HUDEP-2 (cell line): ENCODE results near the gene TAB2.
"Not testable (repeated sequence)": the region's sequence is repeated elsewhere in the genome, so short reads cannot be mapped to it uniquely, and the experiment has no call there.

Source experiments
- DNase-seq, 76 experiments: peaks; one replicate each; lab custom pipeline; 2025; ENCODE audit not compliant: unreplicated experiment in 76 of 76; lab: John Stamatoyannopoulos, UW

Gene TAB2

DNA sequence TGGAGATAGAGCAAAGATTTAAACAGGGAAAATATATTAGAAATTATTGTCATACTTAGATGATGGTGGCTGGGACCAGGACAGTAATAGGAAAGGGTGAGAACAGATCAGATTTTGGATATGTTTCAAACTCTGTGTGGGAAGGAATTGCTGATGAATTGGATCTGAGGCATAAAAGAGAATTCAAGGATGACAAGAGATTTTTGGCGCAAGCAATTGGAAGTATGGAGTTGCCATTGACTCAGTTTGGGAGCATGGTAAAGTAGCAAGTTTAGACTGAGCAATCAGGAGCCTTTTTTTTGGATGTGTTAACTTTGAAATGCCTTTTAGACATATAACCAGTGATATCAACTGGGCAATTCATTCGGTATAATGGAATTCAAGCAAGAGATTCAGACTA is 14.4 kb downstream of the TAB2 start:
- DNase-seq = no peak

DNA sequence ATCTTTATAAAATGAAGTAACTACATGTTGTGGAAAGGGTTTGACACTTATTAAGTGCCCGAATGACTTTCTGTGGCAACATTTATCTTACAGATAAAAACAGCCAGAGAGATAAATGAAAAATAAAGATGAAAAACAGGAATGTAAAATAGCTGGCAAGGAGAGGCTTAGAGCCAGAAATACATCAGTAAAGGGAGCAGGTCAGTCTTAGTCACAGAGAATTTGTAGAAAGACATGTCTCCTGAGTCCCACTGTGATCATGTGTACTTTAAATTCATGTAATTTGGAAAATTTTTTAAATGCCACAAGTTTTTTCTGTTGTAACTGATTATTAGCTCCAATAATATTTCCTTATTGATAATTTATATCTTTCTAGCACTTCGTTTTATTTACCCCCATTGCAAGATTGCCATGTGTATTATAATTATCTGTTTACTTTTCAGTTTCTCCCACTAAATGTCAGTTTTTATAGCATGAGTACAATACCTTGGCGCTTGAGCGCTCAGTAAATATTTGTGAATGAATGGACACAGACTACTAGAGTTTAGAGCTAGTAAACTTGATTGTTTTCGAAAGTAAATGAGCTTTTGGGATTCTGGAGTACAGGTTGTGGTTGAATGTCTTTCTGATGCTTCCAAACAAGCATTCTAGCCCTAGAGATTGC is 15.2 kb downstream of the TAB2 start:
- DNase-seq = no peak

DNA sequence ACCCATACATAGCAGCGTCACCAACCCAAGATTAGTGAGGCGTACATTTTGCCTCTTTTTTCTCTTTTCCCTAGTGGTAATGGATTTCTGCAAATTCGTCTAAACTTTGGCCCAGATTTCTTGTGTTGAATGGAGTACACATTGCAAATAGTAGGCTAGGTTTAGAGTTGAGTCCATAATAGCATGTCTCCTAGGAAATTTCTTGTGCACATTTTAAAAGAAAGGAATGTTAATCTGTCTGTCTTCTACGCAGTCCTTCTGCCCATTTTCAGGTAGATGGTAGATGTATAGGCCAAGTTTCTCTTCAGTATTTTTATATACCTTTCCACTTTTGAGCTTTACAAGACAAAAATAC is 15.7 kb downstream of the TAB2 start:
- DNase-seq = no peak

DNA sequence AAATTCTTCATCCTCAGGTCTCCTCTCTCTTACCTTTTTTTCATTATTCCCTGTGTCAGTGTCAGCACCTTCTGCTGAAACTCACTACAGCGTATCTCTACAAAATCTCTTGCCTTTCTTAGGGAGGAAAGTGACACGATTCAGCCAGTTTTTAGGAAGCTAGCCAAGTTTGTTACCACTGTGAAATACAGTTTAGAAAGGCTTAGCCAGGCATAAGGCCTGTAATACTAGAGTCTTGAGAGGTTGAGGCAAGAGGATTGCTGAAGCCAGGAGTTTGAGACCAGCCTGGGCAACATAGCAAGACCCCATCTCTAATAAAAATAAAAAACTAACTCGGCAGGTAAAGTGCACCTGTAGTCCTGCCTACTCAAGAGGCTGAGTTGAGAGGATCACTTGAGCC is 16.7 kb downstream of the TAB2 start:
- peak in 34 of 76 experiments; percentile 9 to 81 (median 56) for DNase-seq

DNA sequence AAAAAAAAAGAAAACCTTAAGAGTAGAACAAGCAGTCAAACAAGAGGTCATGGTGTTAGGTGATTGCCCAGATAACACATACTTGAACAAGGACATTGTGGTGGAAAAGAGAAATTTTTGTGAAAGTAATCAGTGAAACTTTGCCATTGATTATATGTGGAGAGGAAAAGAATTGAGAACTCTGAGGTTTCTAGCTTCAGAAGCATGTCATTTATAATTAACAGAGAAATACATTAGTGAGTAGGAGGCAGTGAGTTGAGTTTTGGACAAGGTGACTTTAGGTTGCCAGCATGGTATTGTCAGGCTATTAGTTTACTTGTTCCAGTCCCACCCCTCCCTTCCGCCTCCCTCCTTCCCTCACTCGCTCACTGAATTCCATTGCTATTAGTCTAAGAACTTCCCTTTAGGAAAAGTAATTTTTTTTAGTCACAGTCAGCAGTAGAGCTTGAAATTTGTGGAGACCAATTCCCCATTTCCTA is 17.2 kb downstream of the TAB2 start:
- no peak for DNase-seq

DNA sequence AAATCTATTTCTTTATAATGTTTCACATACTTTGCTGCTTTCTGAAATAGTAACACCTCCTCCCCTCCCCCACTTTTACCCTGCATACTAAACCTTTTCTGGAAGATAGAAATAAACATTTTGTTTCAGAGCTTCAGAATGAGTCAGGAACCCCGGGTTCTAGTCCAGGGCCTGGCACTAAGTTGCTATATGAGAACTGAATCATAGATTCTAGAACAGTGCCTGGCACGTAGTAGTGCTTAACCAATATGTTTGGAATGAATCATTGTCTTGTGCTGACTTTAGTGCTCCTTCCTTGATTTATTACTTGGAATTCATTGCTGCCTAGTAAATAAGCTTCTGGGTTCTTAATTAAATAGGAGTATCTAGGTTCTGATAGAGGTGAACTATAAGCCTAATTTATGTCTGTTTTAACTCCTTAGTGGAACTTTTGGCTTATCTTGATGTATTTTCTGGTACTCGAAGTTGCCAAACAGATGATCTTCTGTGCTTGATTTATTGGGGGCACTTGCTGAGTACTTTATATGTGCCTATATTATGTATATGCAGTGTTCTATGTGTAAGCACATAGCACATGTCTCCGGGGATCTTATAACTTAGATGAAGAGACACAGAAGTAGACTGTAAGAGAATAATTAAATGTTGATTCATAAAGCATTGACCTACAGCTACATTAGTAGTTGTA is 18.6 kb downstream of the TAB2 start:
- DNase-seq = no peak

DNA sequence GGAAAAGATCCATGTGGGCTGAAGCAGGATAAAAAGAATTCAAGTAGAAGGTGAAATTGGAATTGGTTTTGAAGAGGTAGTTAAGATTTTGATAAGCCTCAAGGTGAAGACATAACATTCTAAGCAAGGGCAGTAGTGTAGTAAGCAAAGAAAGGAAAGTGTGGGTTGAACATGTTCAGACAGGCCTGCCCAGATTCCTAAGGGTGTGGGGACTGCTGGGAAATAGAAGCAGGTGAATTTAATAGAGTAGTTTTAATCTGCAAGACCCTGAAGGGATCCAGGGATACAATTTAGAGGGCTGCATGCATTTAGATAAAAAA is 19.1 kb downstream of the TAB2 start:
- DNase-seq = no peak

DNA sequence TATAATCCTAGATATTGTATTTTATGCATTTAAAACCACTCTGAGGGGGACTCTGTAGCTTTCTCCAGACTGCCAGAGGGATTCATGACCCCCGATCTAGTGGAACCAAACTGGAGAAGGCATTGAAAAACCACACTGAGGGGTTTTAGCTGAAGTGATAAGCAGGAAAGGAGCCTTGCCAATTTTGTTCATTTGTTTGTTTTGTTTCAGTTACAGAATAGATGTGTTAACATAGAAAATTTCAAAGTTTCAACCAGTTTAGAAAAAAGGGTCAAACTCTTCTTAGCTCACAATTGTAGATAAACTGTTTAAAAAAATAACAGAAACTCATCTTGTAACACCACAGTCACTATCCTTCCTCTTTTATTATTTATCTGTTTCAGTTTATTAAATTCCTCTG is 19.8 kb downstream of the TAB2 start:
- DNase-seq = no peak

DNA sequence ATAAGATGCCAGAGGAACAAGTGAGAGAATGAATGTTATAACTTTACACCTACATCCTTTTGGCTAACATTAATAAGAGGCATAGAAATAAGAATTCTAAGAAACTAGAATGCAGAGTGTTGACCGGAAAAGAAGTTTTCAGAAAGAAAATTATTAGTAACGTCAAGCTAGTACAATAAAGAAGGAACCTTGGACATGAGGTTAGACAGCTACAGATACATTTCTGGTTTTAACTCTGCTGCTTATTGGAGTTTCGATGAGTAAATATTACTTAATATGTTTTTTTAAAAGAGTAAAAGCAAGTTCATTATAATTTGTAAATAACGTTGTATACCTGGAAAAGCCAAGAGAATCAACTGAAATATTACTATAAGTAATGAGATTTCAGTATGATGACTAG is 22.7 kb downstream of the TAB2 start:
- no peak for DNase-seq

DNA sequence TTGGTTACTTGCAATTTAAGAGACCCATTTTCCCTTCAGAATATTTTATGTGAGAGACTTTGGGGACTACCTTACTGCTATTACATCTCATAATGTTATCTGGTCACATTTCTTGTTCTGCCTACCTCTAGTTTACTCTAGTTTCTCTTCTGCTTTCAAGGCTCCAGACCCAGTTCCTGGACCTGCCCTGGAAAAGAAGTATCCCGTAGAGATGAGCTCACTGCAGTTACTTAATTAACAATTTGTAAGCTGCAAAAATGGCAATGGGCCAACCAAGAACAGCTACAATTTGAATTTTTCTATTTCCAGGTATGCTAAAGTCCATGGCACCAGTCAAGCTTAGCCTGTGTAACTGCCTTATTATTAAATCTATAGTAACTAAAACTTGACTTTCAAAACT is 25.0 kb downstream of the TAB2 start:
- no peak for DNase-seq

DNA sequence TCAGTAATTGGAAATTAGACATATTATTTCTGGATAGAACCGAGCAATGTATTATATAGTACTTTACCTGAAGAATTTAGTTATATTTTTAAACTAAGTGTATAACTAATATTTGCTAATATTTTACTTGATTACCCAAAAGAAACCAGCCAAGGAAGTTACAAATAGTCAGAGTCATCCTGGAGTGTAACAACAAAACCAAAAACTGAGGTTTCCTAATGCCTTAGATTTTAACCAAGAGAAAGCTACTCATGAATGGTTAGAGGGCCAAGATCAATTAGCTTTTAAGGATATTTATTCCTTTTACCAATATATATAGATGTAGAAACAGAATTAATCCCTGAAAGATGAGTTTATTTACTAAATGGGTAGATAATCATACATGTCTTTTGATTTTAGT is 26.0 kb downstream of the TAB2 start:
- no peak for DNase-seq

DNA sequence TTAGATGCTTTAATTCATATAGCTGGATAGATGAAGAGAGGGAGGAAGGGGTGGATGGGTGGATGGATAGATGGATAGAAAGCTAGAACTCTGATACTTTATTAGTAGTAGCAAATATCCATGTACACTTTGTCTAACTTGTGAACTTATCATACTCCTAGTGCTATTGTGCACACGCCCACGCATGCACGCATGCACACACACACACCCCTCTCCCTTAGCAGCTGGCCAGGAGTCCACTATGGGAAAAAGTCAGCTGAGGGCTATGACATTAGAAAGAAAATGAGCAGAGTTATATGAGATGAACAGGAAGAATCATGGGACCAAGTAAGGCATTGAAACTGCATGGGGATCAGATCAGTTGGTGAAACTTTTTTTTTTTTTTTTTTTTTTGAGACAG is 28.6 kb downstream of the TAB2 start:
- DNase-seq = no peak

DNA sequence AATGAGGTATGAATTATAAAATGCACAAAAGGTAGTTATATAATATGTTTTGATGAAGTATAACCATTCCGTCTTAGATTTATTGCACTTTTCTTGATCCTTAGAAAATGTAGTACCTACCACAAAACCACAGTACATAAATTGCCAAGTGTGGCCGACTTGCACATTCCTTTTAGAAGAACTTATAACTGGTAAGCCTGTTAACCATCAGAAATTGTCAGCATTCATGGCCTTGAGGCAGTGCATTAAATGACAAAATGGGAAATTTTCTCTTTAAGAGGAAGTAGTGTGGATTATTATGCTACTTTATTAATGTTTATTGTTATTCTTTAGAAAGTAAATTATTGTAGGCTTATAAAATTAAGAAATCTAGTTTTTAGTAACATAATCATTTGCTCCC is 29.6 kb downstream of the TAB2 start:
- no peak for DNase-seq

DNA sequence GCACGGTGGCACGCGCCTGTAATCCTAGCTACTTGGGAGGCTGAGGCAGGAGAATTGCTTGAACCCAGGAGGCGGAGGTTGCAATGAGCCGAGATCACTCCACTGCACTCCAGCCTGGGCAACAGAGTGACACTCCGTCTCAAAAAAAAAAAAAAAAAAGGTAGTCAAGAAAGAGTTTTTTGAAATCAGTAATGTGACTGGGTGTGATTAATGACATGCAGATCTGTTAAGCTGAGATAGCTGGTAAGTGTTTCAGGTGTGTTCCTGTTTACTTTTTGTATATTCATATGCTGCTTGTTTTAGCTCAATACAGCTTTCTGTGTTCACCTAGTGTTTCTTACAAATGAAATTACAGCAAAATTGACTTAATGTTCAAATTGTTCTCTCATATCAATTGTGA is 31.8 kb downstream of the TAB2 start:
- not testable (repeated sequence) for DNase-seq

DNA sequence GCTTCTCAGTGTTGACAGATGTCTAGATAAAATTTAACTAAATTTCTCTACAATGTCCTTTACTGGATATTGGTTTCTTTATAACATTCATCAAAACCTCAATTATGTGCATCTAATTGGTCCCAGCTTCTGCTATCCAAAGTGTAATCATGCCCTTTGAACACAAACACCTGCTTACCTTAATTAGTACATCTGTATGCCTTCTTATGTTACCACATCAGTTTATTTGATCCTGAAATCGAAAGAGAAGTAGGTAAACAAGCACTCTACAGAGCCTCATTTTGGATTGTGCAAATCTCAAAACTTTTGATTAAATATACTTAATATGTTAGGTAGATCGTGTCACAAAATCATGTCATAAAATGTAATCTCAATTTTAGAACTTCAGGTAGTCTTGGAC is 36.5 kb downstream of the TAB2 start:
- no peak for DNase-seq

DNA sequence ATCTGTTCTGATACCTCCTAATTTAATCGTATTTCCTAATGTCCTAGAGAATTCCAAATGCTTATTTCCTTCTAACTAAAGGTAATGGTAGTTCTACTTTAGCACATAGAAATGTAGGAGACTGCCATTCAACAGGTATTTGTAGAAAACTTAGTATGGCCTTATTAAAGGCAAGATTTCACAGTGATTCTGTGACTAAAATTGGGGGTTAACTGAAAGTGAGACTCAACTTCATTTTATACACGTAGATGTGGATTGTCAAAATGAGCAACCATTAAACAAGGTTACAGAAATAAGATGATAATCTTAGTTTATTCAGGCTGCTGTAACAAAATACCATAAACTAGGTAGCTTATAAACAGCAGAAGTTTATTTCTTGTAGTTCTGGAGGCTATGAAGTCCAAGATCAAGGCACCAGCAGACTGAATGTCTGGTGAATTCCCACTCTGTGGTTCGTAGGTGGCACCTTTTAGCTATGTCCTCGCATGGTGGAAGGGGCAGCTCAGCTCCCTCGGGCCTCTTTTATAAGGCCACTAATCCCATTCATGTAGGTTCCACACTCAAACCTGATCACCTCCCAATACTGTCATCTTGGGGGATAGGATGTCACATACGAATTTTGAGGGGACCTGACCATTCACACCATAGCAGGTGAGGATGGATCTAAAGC is 38.7 kb downstream of the TAB2 start:
- no peak for DNase-seq

DNA sequence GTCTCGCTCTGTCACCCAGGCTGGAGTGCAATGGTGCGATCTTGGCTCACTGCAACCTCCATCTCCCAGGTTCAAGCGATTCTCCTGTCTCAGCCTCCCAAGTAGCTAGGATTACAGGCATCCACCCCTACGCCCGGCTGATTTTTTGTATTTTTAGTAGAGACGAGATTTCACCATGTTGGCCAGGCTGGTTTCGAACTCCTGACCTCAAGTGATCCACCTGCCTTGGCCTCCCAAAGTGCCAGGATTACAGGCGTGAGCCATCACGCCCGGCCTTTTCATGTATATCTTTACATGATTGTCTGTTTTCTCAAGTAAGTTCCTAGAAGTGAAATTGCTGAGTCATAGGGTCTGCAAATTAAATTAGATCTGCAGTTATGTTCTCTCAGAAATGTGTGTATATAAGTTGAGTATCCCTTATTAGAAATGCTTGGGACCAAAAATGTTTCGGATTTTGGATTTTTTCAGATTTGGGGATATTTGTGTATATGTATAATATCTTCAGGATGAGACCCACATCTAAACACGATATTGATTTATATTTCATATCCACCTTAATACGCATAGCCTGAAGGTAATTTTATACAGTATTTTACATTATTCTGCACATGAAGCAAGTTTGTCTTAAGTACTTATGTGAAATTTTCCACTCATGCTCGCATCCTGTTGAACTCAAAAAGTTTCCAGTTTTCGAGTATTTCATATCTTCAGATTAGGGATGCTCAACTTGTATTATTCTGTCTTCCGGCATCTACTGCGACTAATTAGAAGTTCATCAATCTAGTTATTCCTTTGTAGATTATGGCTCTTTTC is 40.4 kb downstream of the TAB2 start:
- DNase-seq = peak in 5 of 76 experiments; percentile 13 to 28 (median 17)

DNA sequence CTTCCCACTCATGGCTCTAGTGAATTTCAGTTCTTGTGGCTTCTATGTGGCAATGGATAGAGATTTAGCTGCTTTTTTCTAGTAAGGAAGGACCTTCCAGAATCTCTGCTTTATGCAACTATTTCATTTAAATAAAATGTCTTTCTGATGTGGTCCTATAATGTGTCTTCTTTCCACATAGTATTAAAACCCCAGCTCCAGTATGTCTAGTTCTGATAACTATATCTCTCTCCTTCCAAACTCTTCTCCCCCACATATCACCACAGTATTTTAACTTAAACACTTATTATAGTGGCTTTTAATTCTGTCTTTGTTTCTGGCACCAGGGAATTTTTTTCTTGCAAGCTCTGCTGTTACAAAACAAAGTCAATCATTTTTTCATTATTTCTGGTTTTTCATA is 41.9 kb downstream of the TAB2 start:
- peak in 9 of 76 experiments; percentile 13 to 48 (median 25) for DNase-seq

DNA sequence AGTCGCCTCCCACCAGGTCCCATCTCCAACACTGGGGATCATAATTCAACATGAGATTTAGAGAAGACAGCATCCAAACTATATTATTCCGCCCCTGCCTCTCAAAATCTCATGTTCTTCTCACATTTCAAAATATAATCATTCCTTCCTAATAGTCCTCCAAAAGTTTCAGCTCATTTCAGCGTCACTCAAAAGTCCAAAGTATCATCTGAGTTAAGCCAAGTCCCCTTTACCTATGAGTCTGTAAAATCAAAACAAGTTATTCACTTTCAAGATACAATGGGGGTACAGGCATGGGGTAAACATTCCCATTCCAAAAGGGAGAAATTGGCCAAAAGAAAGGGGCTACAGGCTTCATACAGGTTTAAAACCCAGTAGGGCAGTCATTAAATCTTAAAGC is 43.0 kb downstream of the TAB2 start:
- DNase-seq = no peak

DNA sequence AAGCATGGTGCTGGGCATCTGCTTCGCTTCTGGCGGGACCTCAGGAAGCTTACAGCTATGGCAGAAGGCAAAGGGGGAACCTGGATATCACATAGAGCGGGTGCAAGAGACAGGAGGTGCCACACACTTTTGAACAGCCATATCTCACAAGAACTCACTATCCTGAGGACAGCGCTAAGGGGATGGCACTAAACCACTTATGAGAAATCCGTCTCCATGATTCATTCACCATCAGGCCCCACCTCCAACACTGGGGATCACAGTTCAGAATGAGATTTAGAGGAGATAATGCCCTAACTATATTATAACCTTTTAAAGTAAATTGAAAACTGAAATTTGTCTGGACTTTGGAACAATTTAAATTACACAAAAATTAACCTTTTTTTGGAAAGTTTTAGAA is 44.8 kb downstream of the TAB2 start:
- no peak for DNase-seq

DNA sequence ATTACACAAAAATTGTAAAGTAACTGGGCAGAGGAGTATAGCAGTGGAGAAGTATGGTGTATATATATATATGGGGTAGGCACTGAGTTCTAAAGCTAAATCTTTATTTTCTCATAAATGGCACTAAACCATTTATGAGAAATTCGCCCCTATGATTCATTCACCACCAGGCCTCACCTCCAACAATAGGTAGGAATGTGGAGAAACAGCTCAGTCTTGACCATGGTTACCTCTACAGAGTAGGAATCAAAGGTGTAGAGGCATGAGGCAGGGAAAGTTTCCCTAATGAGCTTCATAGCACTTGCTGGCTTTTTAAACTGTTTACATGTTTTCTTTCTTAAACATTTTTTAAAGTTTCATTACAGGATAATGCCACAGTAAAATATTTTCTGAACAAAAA is 45.6 kb downstream of the TAB2 start:
- no peak for DNase-seq
